GM10266 (cell line): ENCODE results near the gene NAA30.
"Not testable (repeated sequence)": the region's sequence is repeated elsewhere in the genome, so short reads cannot be mapped to it uniquely, and the experiment has no call there.

Source experiments
- DNase-seq: peaks from one replicate; pipeline ENCODE4 v3.0.0; 2012; ENCODE audit errors: extremely low spot score
- CTCF ChIP-seq: IDR thresholded peaks from 2 replicates; pipeline ENCODE4 v1.5.1; 2012; ENCODE audit warnings: mild to moderate bottlenecking, low read depth; ENCODE audit not compliant: control insufficient read depth, insufficient read depth; ENCODE audit errors: missing control alignments

The NAA30 gene

GRCh38 chr14:57364659-57365450, 25.5 kb upstream of the NAA30 start:
- no peak for TF ChIP-seq CTCF
- no peak for DNase-seq

- not testable (repeated sequence) for DNase-seq
Measured at GRCh38 chr14:57370187-57370586, 20.2 kb upstream of the NAA30 start.

- DNase-seq = no peak
- no peak for TF ChIP-seq CTCF
Measured at GRCh38 chr14:57371013-57371412, 19.4 kb upstream of the NAA30 start.

- TF ChIP-seq CTCF = no peak
- DNase-seq = no peak
Measured at GRCh38 chr14:57375156-57375555, 15.2 kb upstream of the NAA30 start.

GRCh38 chr14:57378661-57379060, 11.7 kb upstream of the NAA30 start:
- TF ChIP-seq CTCF = no peak

GRCh38 chr14:57380935-57381334, 9.5 kb upstream of the NAA30 start:
- no peak for DNase-seq
- TF ChIP-seq CTCF = no peak

More at GRCh38 chr14:57378661-57379060, 11.7 kb upstream of the NAA30 start:
- DNase-seq = no peak

GRCh38 chr14:57382283-57382682, 8.1 kb upstream of the NAA30 start:
- no peak for DNase-seq
- no peak for TF ChIP-seq CTCF
